Measurements from ENCODE around the gene TOMM7. TPM values are rescaled to one million over a fixed set of nuclear protein-coding genes. Genes with fewer than 3 reads are reported as not detected.

Gene TOMM7
- total RNA-seq, 1 experiment from 2014 or later = 295 TPM

DNA sequence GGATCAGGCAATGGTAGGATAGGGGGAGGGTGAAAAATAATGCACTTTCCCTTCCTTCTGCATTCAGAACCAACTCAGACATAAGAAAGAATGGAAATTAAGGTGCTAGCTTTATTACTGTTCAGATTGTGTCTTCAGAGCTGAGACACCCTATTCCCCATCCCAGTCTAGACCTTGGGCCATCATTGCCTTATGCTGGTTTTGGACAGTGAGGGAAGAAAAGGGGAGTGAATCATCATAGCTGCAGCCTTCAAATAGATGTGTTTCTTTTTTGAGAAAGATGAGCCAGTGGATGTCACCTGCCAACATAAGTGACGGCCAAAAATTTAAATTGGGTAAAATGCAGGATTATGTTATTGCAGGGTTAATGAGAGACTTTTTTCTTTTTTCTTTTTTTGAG is 27.0 kb upstream of the TOMM7 start:
- H3K36me3 ChIP-seq (ENCODE audit: control insufficient read depth, insufficient read depth, low read length) = no peaks in the 10 kb centered on the region
- H3K4me3 ChIP-seq (ENCODE audit: low read depth in 2 of 2, low read length in 2 of 2) = no peak overlapping the region
- CTCF ChIA-PET = no interaction called here
- POLR2A ChIA-PET = no interaction called here
- no peak for TF ChIP-seq TCF7L2 (IDR thresholded peaks at IDR 0.05; ENCODE audit: low read depth, low read length)
- TF ChIP-seq, protein P1, sequence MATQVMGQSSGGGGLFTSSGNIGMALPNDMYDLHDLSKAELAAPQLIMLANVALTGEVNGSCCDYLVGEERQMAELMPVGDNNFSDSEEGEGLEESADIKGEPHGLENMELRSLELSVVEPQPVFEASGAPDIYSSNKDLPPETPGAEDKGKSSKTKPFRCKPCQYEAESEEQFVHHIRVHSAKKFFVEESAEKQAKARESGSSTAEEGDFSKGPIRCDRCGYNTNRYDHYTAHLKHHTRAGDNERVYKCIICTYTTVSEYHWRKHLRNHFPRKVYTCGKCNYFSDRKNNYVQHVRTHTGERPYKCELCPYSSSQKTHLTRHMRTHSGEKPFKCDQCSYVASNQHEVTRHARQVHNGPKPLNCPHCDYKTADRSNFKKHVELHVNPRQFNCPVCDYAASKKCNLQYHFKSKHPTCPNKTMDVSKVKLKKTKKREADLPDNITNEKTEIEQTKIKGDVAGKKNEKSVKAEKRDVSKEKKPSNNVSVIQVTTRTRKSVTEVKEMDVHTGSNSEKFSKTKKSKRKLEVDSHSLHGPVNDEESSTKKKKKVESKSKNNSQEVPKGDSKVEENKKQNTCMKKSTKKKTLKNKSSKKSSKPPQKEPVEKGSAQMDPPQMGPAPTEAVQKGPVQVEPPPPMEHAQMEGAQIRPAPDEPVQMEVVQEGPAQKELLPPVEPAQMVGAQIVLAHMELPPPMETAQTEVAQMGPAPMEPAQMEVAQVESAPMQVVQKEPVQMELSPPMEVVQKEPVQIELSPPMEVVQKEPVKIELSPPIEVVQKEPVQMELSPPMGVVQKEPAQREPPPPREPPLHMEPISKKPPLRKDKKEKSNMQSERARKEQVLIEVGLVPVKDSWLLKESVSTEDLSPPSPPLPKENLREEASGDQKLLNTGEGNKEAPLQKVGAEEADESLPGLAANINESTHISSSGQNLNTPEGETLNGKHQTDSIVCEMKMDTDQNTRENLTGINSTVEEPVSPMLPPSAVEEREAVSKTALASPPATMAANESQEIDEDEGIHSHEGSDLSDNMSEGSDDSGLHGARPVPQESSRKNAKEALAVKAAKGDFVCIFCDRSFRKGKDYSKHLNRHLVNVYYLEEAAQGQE (IDR thresholded peaks at IDR 0.05; ENCODE audit: insufficient read depth in 1 of 2, low read depth in 2 of 2, low read length in 1 of 2) = no peak
- TF ChIP-seq, protein P2, sequence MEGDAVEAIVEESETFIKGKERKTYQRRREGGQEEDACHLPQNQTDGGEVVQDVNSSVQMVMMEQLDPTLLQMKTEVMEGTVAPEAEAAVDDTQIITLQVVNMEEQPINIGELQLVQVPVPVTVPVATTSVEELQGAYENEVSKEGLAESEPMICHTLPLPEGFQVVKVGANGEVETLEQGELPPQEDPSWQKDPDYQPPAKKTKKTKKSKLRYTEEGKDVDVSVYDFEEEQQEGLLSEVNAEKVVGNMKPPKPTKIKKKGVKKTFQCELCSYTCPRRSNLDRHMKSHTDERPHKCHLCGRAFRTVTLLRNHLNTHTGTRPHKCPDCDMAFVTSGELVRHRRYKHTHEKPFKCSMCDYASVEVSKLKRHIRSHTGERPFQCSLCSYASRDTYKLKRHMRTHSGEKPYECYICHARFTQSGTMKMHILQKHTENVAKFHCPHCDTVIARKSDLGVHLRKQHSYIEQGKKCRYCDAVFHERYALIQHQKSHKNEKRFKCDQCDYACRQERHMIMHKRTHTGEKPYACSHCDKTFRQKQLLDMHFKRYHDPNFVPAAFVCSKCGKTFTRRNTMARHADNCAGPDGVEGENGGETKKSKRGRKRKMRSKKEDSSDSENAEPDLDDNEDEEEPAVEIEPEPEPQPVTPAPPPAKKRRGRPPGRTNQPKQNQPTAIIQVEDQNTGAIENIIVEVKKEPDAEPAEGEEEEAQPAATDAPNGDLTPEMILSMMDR (IDR thresholded peaks at IDR 0.05) = no peak
- TF ChIP-seq SIN3A (IDR thresholded peaks at IDR 0.05; ENCODE audit: borderline replicate concordance, insufficient read depth, low read depth, low read length) = no peak
- TF ChIP-seq POLR2AphosphoS5 (IDR thresholded peaks at IDR 0.05; ENCODE audit: low read depth, low read length) = no peak
- ATAC-seq = no peak
- in situ Hi-C loops (cut with HindIII; ENCODE audit: low pct_unique_long_range_greater_than_20kb, low sequenced_read_pairs) = no loop called here
- H3K27me3 ChIP-seq (ENCODE audit: control insufficient read depth, insufficient read depth, low read length) = no peaks in the 10 kb centered on the region
- no peaks in the 10 kb centered on the region for H3K9me3 ChIP-seq (ENCODE audit: control insufficient read depth, insufficient read depth, low read depth, low read length)
- BruUV-seq (replicated peaks) = no TSS peak
- no peak overlapping the region for H3K27ac ChIP-seq (ENCODE audit: low read length)
- no peak for DNase-seq (ENCODE audit: low read depth, low spot score)
- H3K4me1 ChIP-seq (ENCODE audit: control insufficient read depth, insufficient read depth, low read length) = peaks cover 4% of the 10 kb centered on the region; the same call in 1 of the 2 replicates
- intact Hi-C loops (cut with micrococcal nuclease; ENCODE audit: unreplicated experiment) = no loop called here

GRCh38 chr7:22849172-22849571 is 26.5 kb upstream of the TOMM7 start:
- Histone ChIP-seq H3K9me3 (ENCODE audit: control insufficient read depth, insufficient read depth, low read depth, low read length) (no peaks in the 10 kb centered on the region), H3K4me1 (ENCODE audit: control insufficient read depth, insufficient read depth, low read length) (peaks cover 4% of the 10 kb centered on the region; the same call in 1 of the 2 replicates), H3K4me3 (ENCODE audit: low read depth in 2 of 2, low read length in 2 of 2) (no peak overlapping the region), H3K27me3 (ENCODE audit: control insufficient read depth, insufficient read depth, low read length) (no peaks in the 10 kb centered on the region), H3K27ac (ENCODE audit: low read length) (no peak overlapping the region), H3K36me3 (ENCODE audit: control insufficient read depth, insufficient read depth, low read length) (no peaks in the 10 kb centered on the region)
- in situ Hi-C loops (cut with HindIII; ENCODE audit: low pct_unique_long_range_greater_than_20kb, low sequenced_read_pairs) = no loop called here
- intact Hi-C loops (cut with micrococcal nuclease; ENCODE audit: unreplicated experiment) = no loop called here
- DNase-seq (ENCODE audit: low read depth, low spot score) (no peak), ATAC-seq (no peak)
- ChIA-PET POLR2A (no interaction called here), CTCF (no interaction called here)
- no TSS peak for BruUV-seq (replicated peaks)
- TF ChIP-seq SIN3A (IDR thresholded peaks at IDR 0.05; ENCODE audit: borderline replicate concordance, insufficient read depth, low read depth, low read length) (no peak), POLR2AphosphoS5 (IDR thresholded peaks at IDR 0.05; ENCODE audit: low read depth, low read length) (no peak)
- TF ChIP-seq, protein P2 (IDR thresholded peaks at IDR 0.05) = no peak

Data from Panc1 (cell line).